ENCODE data around the gene MMP24. TPM values are rescaled to one million over a fixed set of nuclear protein-coding genes. Genes with fewer than 3 reads are reported as not detected.
A peak's percentile ranks its signal among the peaks of the same experiment; 100 is the strongest.

The MMP24 gene
- total and polyA plus RNA-seq, 2 experiments from 2014 or later, result 0.70 to 8.5 TPM

GRCh38 chr20:35297155-35297554 lies 70.7 kb downstream of the MMP24 start:
- Histone ChIP-seq H3K27me3 (replicated peaks; ENCODE audit: insufficient read depth) (no peaks in the 10 kb centered on the region), H3F3A (ENCODE audit: insufficient read depth) (peaks cover 6% of the 10 kb centered on the region; the same call in 1 of the 2 replicates), H3K9ac (no peak overlapping the region), H3K4me2 (ENCODE audit: unreplicated experiment) (no peak overlapping the region), H3K36me3 (ENCODE audit: low read depth) (no peaks in the 10 kb centered on the region), H3K4me1 (ENCODE audit: insufficient read depth) (peaks cover 14% of the 10 kb centered on the region), H4K20me1 (ENCODE audit: insufficient read depth) (no peaks in the 10 kb centered on the region), H3K79me2 (ENCODE audit: insufficient read depth) (no peaks in the 10 kb centered on the region), H2AFZ (peak overlapping the region; percentile 48; the same call in 1 of the 2 replicates), H3K9me2 (ENCODE audit: insufficient read depth) (no peaks in the 10 kb centered on the region), H3K27ac (no peak overlapping the region), H3K4me3 (no peak overlapping the region), H3K9me3 (ENCODE audit: low read depth) (no peaks in the 10 kb centered on the region)
- TF ChIP-seq EZH2 (IDR thresholded peaks at IDR 0.05; ENCODE audit: insufficient read depth, poor library complexity, severe bottlenecking) (no peak), EZH2phosphoT487 (IDR thresholded peaks at IDR 0.05; ENCODE audit: insufficient read depth, low read depth) (no peak)
- no peak for DNase-seq
- 52 to 55% methylated on average over 8 of the region's 8 CpGs for WGBS, 2 experiments (ENCODE audit: low coverage in 1 of 2, low lambda C conversion rate in 2 of 2, missing lambda C conversion rate in 2 of 2)
- in situ Hi-C loops (cut with MboI), result no loop called here

GRCh38 chr20:35297740-35298139 lies 71.2 kb downstream of the MMP24 start:
- no peak overlapping the region for H3K9ac ChIP-seq
- H3K27me3 ChIP-seq (replicated peaks; ENCODE audit: insufficient read depth), result no peaks in the 10 kb centered on the region
- H3F3A ChIP-seq (ENCODE audit: insufficient read depth), result peaks cover 12% of the 10 kb centered on the region
- no peak overlapping the region; the same call in 1 of the 2 replicates for H2AFZ ChIP-seq
- peaks cover 20% of the 10 kb centered on the region for H3K4me1 ChIP-seq (ENCODE audit: insufficient read depth)
- no peak for TF ChIP-seq EZH2 (IDR thresholded peaks at IDR 0.05; ENCODE audit: insufficient read depth, poor library complexity, severe bottlenecking)
- no peaks in the 10 kb centered on the region for H3K9me3 ChIP-seq (ENCODE audit: low read depth)
- no peak overlapping the region for H3K27ac ChIP-seq
- no peaks in the 10 kb centered on the region for H3K36me3 ChIP-seq (ENCODE audit: low read depth)
- H3K4me2 ChIP-seq (ENCODE audit: unreplicated experiment), result no peak overlapping the region
- H4K20me1 ChIP-seq (ENCODE audit: insufficient read depth), result no peaks in the 10 kb centered on the region
- in situ Hi-C loops (cut with MboI), result no loop called here
- 83 to 89% methylated on average over 14 of the region's 14 CpGs for WGBS, 2 experiments (ENCODE audit: low coverage in 1 of 2, low lambda C conversion rate in 2 of 2, missing lambda C conversion rate in 2 of 2)
- DNase-seq, result no peak
- no peak overlapping the region for H3K4me3 ChIP-seq
- H3K9me2 ChIP-seq (ENCODE audit: insufficient read depth), result no peaks in the 10 kb centered on the region
- H3K79me2 ChIP-seq (ENCODE audit: insufficient read depth), result no peaks in the 10 kb centered on the region

- TF ChIP-seq EZH2 (IDR thresholded peaks at IDR 0.05; ENCODE audit: insufficient read depth, poor library complexity, severe bottlenecking), result no peak
- TF ChIP-seq EZH2phosphoT487 (IDR thresholded peaks at IDR 0.05; ENCODE audit: insufficient read depth, low read depth), result no peak
- H4K20me1 ChIP-seq (ENCODE audit: insufficient read depth), result no peaks in the 10 kb centered on the region
- no peak overlapping the region for H2AFZ ChIP-seq
- no peaks in the 10 kb centered on the region for H3K79me2 ChIP-seq (ENCODE audit: insufficient read depth)
- in situ Hi-C loops (cut with MboI), result no loop called here
- H3K36me3 ChIP-seq (ENCODE audit: low read depth), result no peaks in the 10 kb centered on the region
- H3K27ac ChIP-seq, result no peak overlapping the region
- no peak overlapping the region for H3K9ac ChIP-seq
- peaks cover 25% of the 10 kb centered on the region for H3K4me1 ChIP-seq (ENCODE audit: insufficient read depth)
- H3K9me3 ChIP-seq (ENCODE audit: low read depth), result no peaks in the 10 kb centered on the region
- no peak for DNase-seq
- H3K4me3 ChIP-seq, result no peak overlapping the region
- WGBS, 2 experiments (ENCODE audit: low coverage in 1 of 2, low lambda C conversion rate in 2 of 2, missing lambda C conversion rate in 2 of 2), result 50 to 60% methylated on average over 5 of the region's 5 CpGs
- H3F3A ChIP-seq (ENCODE audit: insufficient read depth), result peaks cover 17% of the 10 kb centered on the region
- H3K27me3 ChIP-seq (replicated peaks; ENCODE audit: insufficient read depth), result no peaks in the 10 kb centered on the region
- H3K9me2 ChIP-seq (ENCODE audit: insufficient read depth), result no peaks in the 10 kb centered on the region
- no peak overlapping the region for H3K4me2 ChIP-seq (ENCODE audit: unreplicated experiment)
Measured at GRCh38 chr20:35298264-35298663, 71.8 kb downstream of the MMP24 start.

GRCh38 chr20:35299780-35300179 lies 73.3 kb downstream of the MMP24 start:
- in situ Hi-C loops (cut with MboI), result loop anchor here (5.0 kb wide), 1 partner anchor 138 kb away; the partner anchor contains the start of gene GDF5
- WGBS, 2 experiments (ENCODE audit: low coverage in 1 of 2, low lambda C conversion rate in 2 of 2, missing lambda C conversion rate in 2 of 2), result 55 to 59% methylated on average over 4 of the region's 4 CpGs
- H3K9me3 ChIP-seq (ENCODE audit: low read depth), result no peaks in the 10 kb centered on the region
- H3F3A ChIP-seq (ENCODE audit: insufficient read depth), result peaks cover 17% of the 10 kb centered on the region
- no peaks in the 10 kb centered on the region for H3K36me3 ChIP-seq (ENCODE audit: low read depth)
- no peaks in the 10 kb centered on the region for H3K9me2 ChIP-seq (ENCODE audit: insufficient read depth)
- H3K9ac ChIP-seq, result no peak overlapping the region
- H3K79me2 ChIP-seq (ENCODE audit: insufficient read depth), result no peaks in the 10 kb centered on the region
- H3K4me3 ChIP-seq, result no peak overlapping the region
- no peak overlapping the region for H2AFZ ChIP-seq
- no peak for DNase-seq
- TF ChIP-seq EZH2 (IDR thresholded peaks at IDR 0.05; ENCODE audit: insufficient read depth, poor library complexity, severe bottlenecking) (no peak), EZH2phosphoT487 (IDR thresholded peaks at IDR 0.05; ENCODE audit: insufficient read depth, low read depth) (no peak)
- no peak overlapping the region for H3K4me2 ChIP-seq (ENCODE audit: unreplicated experiment)
- no peaks in the 10 kb centered on the region for H3K27me3 ChIP-seq (replicated peaks; ENCODE audit: insufficient read depth)
- no peaks in the 10 kb centered on the region for H4K20me1 ChIP-seq (ENCODE audit: insufficient read depth)
- no peak overlapping the region for H3K27ac ChIP-seq
- peaks cover 38% of the 10 kb centered on the region for H3K4me1 ChIP-seq (ENCODE audit: insufficient read depth)
